ENCODE data around the gene TMEM131L. TPM values are rescaled to one million over a fixed set of nuclear protein-coding genes. Genes with fewer than 3 reads are reported as not detected.

The TMEM131L gene
- total RNA-seq, 1 experiment from 2014 or later, result 14.6 TPM

- Histone ChIP-seq H3K9me3 (ENCODE audit: control insufficient read depth, low read depth, low read length) (no peaks in the 10 kb centered on the region), H2AFZ (ENCODE audit: low read length) (no peak overlapping the region), H3K23ac (ENCODE audit: insufficient read length, low read depth, low read length) (no peak overlapping the region), H3K4me2 (ENCODE audit: insufficient read depth, insufficient read length, low read length) (no peak overlapping the region), H3K27me3 (ENCODE audit: insufficient read depth, low read length) (no peaks in the 10 kb centered on the region), H3K56ac (ENCODE audit: insufficient read length, low read depth, low read length) (no peak overlapping the region), H3K79me2 (ENCODE audit: insufficient read depth, low read length) (no peaks in the 10 kb centered on the region; the same call in 1 of the 2 replicates), H2BK120ac (ENCODE audit: low read depth, low read length, poor library complexity, severe bottlenecking) (no peak overlapping the region), H2AK5ac (ENCODE audit: insufficient read length, low read length) (no peak overlapping the region), H4K5ac (ENCODE audit: insufficient read length, low read depth, low read length) (no peak overlapping the region), H2BK15ac (ENCODE audit: low read depth, low read length) (no peak overlapping the region), H3T11ph (ENCODE audit: low read length) (no peak overlapping the region), H3K79me1 (ENCODE audit: insufficient read depth, low read depth, low read length, poor library complexity, severe bottlenecking) (no peaks in the 10 kb centered on the region), H3K9ac (ENCODE audit: extremely low read depth, insufficient read length, low read length) (no peak overlapping the region), H3K4me1 (ENCODE audit: insufficient read depth, low read length) (no peaks in the 10 kb centered on the region), H2BK12ac (ENCODE audit: insufficient read length, low read depth, low read length) (no peak overlapping the region), H4K20me1 (ENCODE audit: control insufficient read depth, insufficient read depth, insufficient read length) (no peaks in the 10 kb centered on the region), H4K91ac (ENCODE audit: insufficient read length, low read depth, low read length) (no peak overlapping the region), H3K14ac (ENCODE audit: insufficient read depth, low read length) (no peak overlapping the region), H3K23me2 (ENCODE audit: insufficient read length, low read depth, low read length, poor library complexity, severe bottlenecking) (no peaks in the 10 kb centered on the region), H4K8ac (replicated peaks; ENCODE audit: insufficient read length, low read depth, low read length) (no peak overlapping the region), H3K4ac (ENCODE audit: low read depth, low read length) (no peak overlapping the region), H2BK5ac (ENCODE audit: insufficient read length, low read length) (no peak overlapping the region), H3K18ac (ENCODE audit: insufficient read length, low read depth, low read length) (no peak overlapping the region), H2BK20ac (ENCODE audit: low read depth, low read length, poor library complexity, severe bottlenecking) (no peak overlapping the region), H3K27ac (ENCODE audit: insufficient read length, low read depth, low read length) (no peak overlapping the region)
- no peak; the same call in 2 of the 3 replicates for TF ChIP-seq CTCF (conservative IDR thresholded peaks at IDR 0.05)
- DNase-seq, result no peak
- Mint-ChIP-seq H3K27ac (peak overlapping the region in 1 of 3 experiments; percentile 28; a peak in 2 of 7 replicates), H3K4me1 (peaks cover 3 to 4% of the 10 kb centered on the region in 2 experiments), H3K36me3 (ENCODE audit: insufficient read depth in 1 of 3, low read depth in 3 of 3) (peaks cover 7 to 47% (median 41%) of the 10 kb centered on the region in 3 experiments; a peak in 6 of 7 replicates), H3K4me3 (no peak overlapping the region), H3K27me3 (ENCODE audit: low read depth) (no peaks in the 10 kb centered on the region), H3K9me3 (no peaks in the 10 kb centered on the region)
- no CpG with 5 or more reads among the region's 5 CpGs for WGBS (ENCODE audit: extremely low coverage, insufficient read length, low lambda C conversion rate)
These were observed 127.0 kb downstream of the TMEM131L start for GRCh38 chr4:153593161-153593560.

Data from H9 (cell line).